ENCODE data around the gene KRT78.

KRT78 gene

GRCh38 chr12:52818388-52818787 lies 30.4 kb downstream of the KRT78 start:
- TF ChIP-seq, protein P1, sequence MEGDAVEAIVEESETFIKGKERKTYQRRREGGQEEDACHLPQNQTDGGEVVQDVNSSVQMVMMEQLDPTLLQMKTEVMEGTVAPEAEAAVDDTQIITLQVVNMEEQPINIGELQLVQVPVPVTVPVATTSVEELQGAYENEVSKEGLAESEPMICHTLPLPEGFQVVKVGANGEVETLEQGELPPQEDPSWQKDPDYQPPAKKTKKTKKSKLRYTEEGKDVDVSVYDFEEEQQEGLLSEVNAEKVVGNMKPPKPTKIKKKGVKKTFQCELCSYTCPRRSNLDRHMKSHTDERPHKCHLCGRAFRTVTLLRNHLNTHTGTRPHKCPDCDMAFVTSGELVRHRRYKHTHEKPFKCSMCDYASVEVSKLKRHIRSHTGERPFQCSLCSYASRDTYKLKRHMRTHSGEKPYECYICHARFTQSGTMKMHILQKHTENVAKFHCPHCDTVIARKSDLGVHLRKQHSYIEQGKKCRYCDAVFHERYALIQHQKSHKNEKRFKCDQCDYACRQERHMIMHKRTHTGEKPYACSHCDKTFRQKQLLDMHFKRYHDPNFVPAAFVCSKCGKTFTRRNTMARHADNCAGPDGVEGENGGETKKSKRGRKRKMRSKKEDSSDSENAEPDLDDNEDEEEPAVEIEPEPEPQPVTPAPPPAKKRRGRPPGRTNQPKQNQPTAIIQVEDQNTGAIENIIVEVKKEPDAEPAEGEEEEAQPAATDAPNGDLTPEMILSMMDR (IDR thresholded peaks at IDR 0.05; ENCODE audit: insufficient read depth, low read depth, low read length, missing control alignments), result no peak
- H3K4me3 ChIP-seq (ENCODE audit: low read depth, low read length), result no peak overlapping the region
- no peak for DNase-seq (ENCODE audit: low read depth)

GRCh38 chr12:52817699-52818238 lies 31.0 kb downstream of the KRT78 start:
- H3K4me3 ChIP-seq (ENCODE audit: low read depth, low read length), result no peak overlapping the region
- no peak for DNase-seq (ENCODE audit: low read depth)
- TF ChIP-seq, protein P1 (IDR thresholded peaks at IDR 0.05; ENCODE audit: insufficient read depth, low read depth, low read length, missing control alignments), result no peak

GRCh38 chr12:52817003-52817698 lies 31.6 kb downstream of the KRT78 start:
- no peak for DNase-seq (ENCODE audit: low read depth)
- no peak overlapping the region for H3K4me3 ChIP-seq (ENCODE audit: low read depth, low read length)
- TF ChIP-seq, protein P1 (IDR thresholded peaks at IDR 0.05; ENCODE audit: insufficient read depth, low read depth, low read length, missing control alignments), result no peak

GRCh38 chr12:52815676-52816588 lies 32.9 kb downstream of the KRT78 start:
- no peak for DNase-seq (ENCODE audit: low read depth)
- TF ChIP-seq, protein P1 (IDR thresholded peaks at IDR 0.05; ENCODE audit: insufficient read depth, low read depth, low read length, missing control alignments), result no peak
- no peak overlapping the region for H3K4me3 ChIP-seq (ENCODE audit: low read depth, low read length)

GRCh38 chr12:52815161-52815560 lies 33.6 kb downstream of the KRT78 start:
- TF ChIP-seq, protein P1 (IDR thresholded peaks at IDR 0.05; ENCODE audit: insufficient read depth, low read depth, low read length, missing control alignments), result no peak
- DNase-seq (ENCODE audit: low read depth), result no peak
- no peak overlapping the region for H3K4me3 ChIP-seq (ENCODE audit: low read depth, low read length)

GRCh38 chr12:52814710-52815155 lies 34.1 kb downstream of the KRT78 start:
- TF ChIP-seq, protein P1 (IDR thresholded peaks at IDR 0.05; ENCODE audit: insufficient read depth, low read depth, low read length, missing control alignments), result no peak
- H3K4me3 ChIP-seq (ENCODE audit: low read depth, low read length), result no peak overlapping the region
- no peak for DNase-seq (ENCODE audit: low read depth)

All from GM12865 (cell line).